WTC11 (cell line): ENCODE results near the gene SFTPD. TPM values are rescaled to one million over a fixed set of nuclear protein-coding genes. Genes with fewer than 3 reads are reported as not detected.
"Not testable (repeated sequence)": the region's sequence is repeated elsewhere in the genome, so short reads cannot be mapped to it uniquely, and the experiment has no call there.

ENCODE experiments used
- ATAC-seq: fragments of 200-7000 bp; cut with Tn5 transposase; 2 replicates; pipeline ENCODE4 v1.10.0; 2021; ENCODE audit warnings: mild to moderate bottlenecking, moderate library complexity
- CTCF ChIA-PET: fragments of 300-600 bp; sonication (Branson Sonifier 250); formaldehyde crosslinking; loops from one replicate; lab custom pipeline; 2021; ENCODE audit warnings: antibody characterized with exemption; lab: Charles Lee
- POLR2A ChIA-PET: fragments of 350-600 bp; sonication (Branson Sonifier 250); formaldehyde crosslinking; loops from one replicate; lab custom pipeline; 2021; ENCODE audit warnings: antibody characterized with exemption; lab: Charles Lee
- DNase-seq: peaks from one replicate; pipeline ENCODE4 v3.0.0; 2021; ENCODE audit warnings: low spot score
- H3K27ac Mint-ChIP-seq: 2 replicates; pipeline ENCODE4 v1.8.0; 2021; ENCODE audit warnings: mixed read lengths
- H3K27me3 Mint-ChIP-seq: 2 replicates; pipeline ENCODE4 v1.8.0; 2021; ENCODE audit warnings: low read depth, mild to moderate bottlenecking, moderate library complexity, mixed read lengths
- H3K36me3 Mint-ChIP-seq: 2 replicates; pipeline ENCODE4 v1.8.0; 2021; ENCODE audit warnings: mixed read lengths
- H3K4me1 Mint-ChIP-seq: 2 replicates; pipeline ENCODE4 v1.8.0; 2022; ENCODE audit warnings: mixed read lengths
- H3K4me3 Mint-ChIP-seq: 2 replicates; pipeline ENCODE4 v1.8.0; 2021; ENCODE audit warnings: mild to moderate bottlenecking, moderate library complexity, mixed read lengths
- H3K9me3 Mint-ChIP-seq: 2 replicates; pipeline ENCODE4 v1.8.0; 2021; ENCODE audit warnings: mixed read lengths
- FOXJ3 ChIP-seq: sonication (generic); formaldehyde crosslinking; IDR thresholded peaks from 2 replicates; pipeline ENCODE4 v1.9.0; 2021; ENCODE audit warnings: missing genetic modification reagents, mild to moderate bottlenecking, borderline replicate concordance
- FOXK1 ChIP-seq: sonication (generic); formaldehyde crosslinking; IDR thresholded peaks from 2 replicates; pipeline ENCODE4 v1.8.0; 2022; ENCODE audit warnings: mild to moderate bottlenecking, moderate library complexity, missing genetic modification reagents
- IRF2 ChIP-seq: sonication (generic); formaldehyde crosslinking; IDR thresholded peaks from 2 replicates; pipeline ENCODE4 v1.8.0; 2022; ENCODE audit warnings: low read depth, missing genetic modification reagents, borderline replicate concordance
- total RNA-seq: library from RNA; stranded (reverse); gene quantifications from 3 replicates; pipeline ENCODE4 v1.2.3, GENCODE V29; 2021

SFTPD gene
- total RNA-seq, 1 experiment from 2014 or later, result 0.66 TPM

DNA sequence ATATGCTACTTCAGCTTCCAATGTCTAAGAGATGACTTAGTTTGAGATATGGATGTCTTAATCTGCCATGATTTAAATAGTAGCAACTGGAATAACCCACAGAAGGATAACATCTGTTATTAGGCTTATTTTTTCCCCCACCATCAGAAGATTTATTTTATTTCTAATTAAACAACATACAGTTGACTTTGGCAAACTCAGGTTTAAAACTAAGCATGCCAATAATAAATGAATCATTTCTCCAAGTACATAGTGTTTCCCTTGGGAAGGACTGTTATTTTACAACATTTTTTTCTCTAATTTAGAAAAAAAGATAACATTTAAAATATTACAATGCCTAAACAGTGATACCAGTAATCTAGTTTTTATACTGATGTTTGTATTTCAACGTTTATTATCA, 58.4 kb downstream of the SFTPD start (continued):
- TF ChIP-seq FOXJ3 (CRISPR knock-in tag), result no peak
- TF ChIP-seq IRF2, result no peak
- no peak for TF ChIP-seq FOXK1

DNA sequence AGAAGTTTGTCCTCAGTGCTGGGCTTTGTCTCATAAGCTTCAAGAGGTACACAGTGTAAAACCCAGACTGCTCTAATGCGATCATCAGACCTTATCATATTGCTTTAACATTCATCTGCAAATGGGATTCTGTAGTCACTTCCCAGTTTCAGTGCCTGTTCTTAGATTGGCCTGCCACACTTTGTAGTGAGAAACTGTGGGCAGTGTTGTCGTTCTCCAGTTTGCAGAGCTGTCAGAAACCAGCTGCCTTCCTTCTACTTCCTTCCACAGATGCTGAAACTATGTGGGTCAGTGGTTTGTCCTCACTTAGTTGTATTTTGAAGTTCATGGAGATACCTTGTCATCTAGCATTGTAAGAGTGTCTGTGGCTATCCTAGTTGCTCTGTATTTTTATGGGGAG, 59.9 kb downstream of the SFTPD start:
- H3K9me3 Mint-ChIP-seq, H3K4me1 Mint-ChIP-seq, ATAC-seq, CTCF ChIA-PET, H3K36me3 Mint-ChIP-seq, H3K27ac Mint-ChIP-seq, H3K4me3 Mint-ChIP-seq, DNase-seq, POLR2A ChIA-PET: not testable (repeated sequence)
- peaks cover 20% of the 10 kb centered on the region for H3K27me3 Mint-ChIP-seq

Other genes starting within 250 kb of the SFTPD start
- gene NUTM2B, start 245.9 kb downstream of the SFTPD start, total RNA-seq, result 0.20 to 0.34 TPM (median 0.34 TPM) in 3 replicates
- 0.07 to 0.25 TPM (median 0.15 TPM) in 3 replicates for gene NUTM2E, start 122.4 kb downstream of the SFTPD start, total RNA-seq
- gene TMEM254, start 129.6 kb upstream of the SFTPD start, total RNA-seq, result 18.5 to 23.3 TPM (median 22.2 TPM) in 3 replicates
- 4.6 to 7.3 TPM (median 6.6 TPM) in 3 replicates for gene PLAC9, start 183.6 kb upstream of the SFTPD start, total RNA-seq